Measurements from ENCODE around the gene ARL5B. TPM values are rescaled to one million over a fixed set of nuclear protein-coding genes. Genes with fewer than 3 reads are reported as not detected.

The ARL5B gene
- total and polyA plus RNA-seq, 2 of the 8 experiments (the other 6 are each of a cell fraction or from before 2014, with no cell fraction given), result 8.4 to 52.1 TPM

GRCh38 chr10:18687195-18687594 is 28.0 kb downstream of the ARL5B start:
- Histone ChIP-seq H2BK120ac (replicated peaks; ENCODE audit: low read depth, low read length) (no peak overlapping the region), H2BK20ac (ENCODE audit: low read length) (no peak overlapping the region), H2BK15ac (ENCODE audit: low read length) (no peak overlapping the region), H3K4me1 (replicated peaks in 1 of 4; ENCODE audit: control insufficient read depth in 3 of 4, insufficient read depth in 4 of 4, low read length in 3 of 4) (0 out of 7 replicates have a peak, but pooled peaks cover 0 to 2% (median under 1%) of the 10 kb centered on the region in 4 experiments), H3K79me1 (ENCODE audit: low read depth, low read length) (no peaks in the 10 kb centered on the region), H3K23ac (ENCODE audit: insufficient read length) (no peak overlapping the region), H3K27ac (ENCODE audit: low read depth, low read length) (no peak overlapping the region), H3K4me3 (ENCODE audit: extremely low read depth in 1 of 4, insufficient read depth in 2 of 4, low read depth in 3 of 4, low read length in 4 of 4) (no peak overlapping the region), H2AK5ac (ENCODE audit: low read depth, low read length) (no peak overlapping the region), H4K20me1 (replicated peaks in 1 of 2; ENCODE audit: control insufficient read depth in 1 of 2, insufficient read depth in 2 of 2, low read length in 2 of 2) (peaks cover 0 to 1% of the 10 kb centered on the region in 2 experiments), H2BK12ac (ENCODE audit: low read depth, low read length) (no peak overlapping the region), H3K27me3 (replicated peaks in 1 of 4; ENCODE audit: control insufficient read depth in 3 of 4, extremely low read depth in 1 of 4, insufficient read depth in 3 of 4, low read length in 3 of 4) (no peaks in the 10 kb centered on the region), H3K9me3 (ENCODE audit: insufficient read depth in 2 of 2, low read depth in 1 of 2, low read length in 1 of 2) (no peaks in the 10 kb centered on the region), H4K5ac (ENCODE audit: insufficient read length, low read depth, low read length) (no peak overlapping the region), H3K36me3 (ENCODE audit: control insufficient read depth in 2 of 4, insufficient read depth in 4 of 4, low read length in 3 of 4) (0 out of 8 replicates have a peak, but pooled peaks cover 0 to 3% (median 0%) of the 10 kb centered on the region in 4 experiments), H3K18ac (ENCODE audit: extremely low read depth, low read length) (no peak overlapping the region), H3K14ac (ENCODE audit: insufficient read length) (no peak overlapping the region), H3K9ac (replicated peaks in 1 of 4; ENCODE audit: extremely low read depth in 1 of 4, low read depth in 3 of 4, low read length in 3 of 4) (no peak overlapping the region), H2BK5ac (ENCODE audit: low read depth, low read length) (no peak overlapping the region), H3K4ac (replicated peaks; ENCODE audit: insufficient read length, low read depth, low read length) (no peak overlapping the region), H4K91ac (replicated peaks; ENCODE audit: insufficient read length, low read length) (no peak overlapping the region), H4K8ac (ENCODE audit: extremely low read depth, insufficient read depth, low read length) (no peak overlapping the region), H3K4me2 (ENCODE audit: insufficient read depth in 1 of 2, low read depth in 2 of 2, low read length in 2 of 2) (no peak overlapping the region), H2AFZ (ENCODE audit: low read length) (no peak overlapping the region), H3K56ac (replicated peaks; ENCODE audit: insufficient read length, low read depth, low read length) (no peak overlapping the region), H3K23me2 (ENCODE audit: low read depth, low read length) (no peaks in the 10 kb centered on the region), H3K79me2 (ENCODE audit: control insufficient read depth in 1 of 2, insufficient read depth in 2 of 2, low read length in 2 of 2) (no peaks in the 10 kb centered on the region)
- TF ChIP-seq BRCA1 (IDR thresholded peaks at IDR 0.05; ENCODE audit: low read depth, low read length) (no peak), NRF1 (IDR thresholded peaks at IDR 0.05; ENCODE audit: low read depth, low read length) (no peak), TBP (IDR thresholded peaks at IDR 0.05; ENCODE audit: low read depth, low read length) (no peak)
- ChIA-PET CTCF (ENCODE audit: partially characterized antibody) (no interaction called here), POLR2A (ENCODE audit: partially characterized antibody) (interaction anchor here (1.4 kb wide), 1 partner anchor 36 kb away, joined by 3 read pairs; the partner anchor contains the start of gene NSUN6)
- DNase-seq (ENCODE audit: low read depth in 1 of 2, low spot score in 2 of 2), result no peak
- 93% methylated on average over 7 of the region's 7 CpGs; no CpG with 5 or more reads in 1 of the 2 experiments for WGBS, 2 experiments (ENCODE audit: extremely low coverage in 1 of 2, insufficient coverage in 1 of 2, insufficient read length in 1 of 2, insufficient replicate concordance in 2 of 2, low coverage in 1 of 2, low lambda C conversion rate in 2 of 2, missing lambda C conversion rate in 1 of 2)
- no peak for FAIRE-seq

Data from H1 (cell line).